Stomach (tissue), 4 donors: Measurements from ENCODE around the gene CCM2L.

ENCODE experiments used
- CTCF ChIP-seq, 7 experiments: fragments of 450-650 bp in 4 of 7; fragments of 200-600 bp in 3 of 7; sonication (generic) in 3 of 7; IDR thresholded peaks; one replicate each; pipeline ENCODE4 v1.5.1; 2016 to 2019; ENCODE audit warnings: antibody characterized with exemption in 7 of 7, control low read depth in 2 of 7, mild to moderate bottlenecking in 1 of 7
- POLR2A ChIP-seq, 4 donors: fragments of 450-650 bp; IDR thresholded peaks; one replicate each; pipeline ENCODE4 v1.6.1; 2016; ENCODE audit warnings: antibody characterized with exemption in 4 of 4, control low read depth in 2 of 4, mild to moderate bottlenecking in 1 of 4, moderate library complexity in 1 of 4

- no peak for TF ChIP-seq CTCF (IDR thresholded peaks at IDR 0.05)
- no peak for TF ChIP-seq POLR2A (IDR thresholded peaks at IDR 0.05)
Measured at GRCh38 chr20:32029561-32029960, 19.3 kb downstream of the CCM2L start.
